PC-9 (cell line): Measurements from ENCODE around the gene NLE1. TPM values are rescaled to one million over a fixed set of nuclear protein-coding genes. Genes with fewer than 3 reads are reported as not detected.
A peak's percentile ranks its signal among the peaks of the same experiment; 100 is the strongest.
"Not testable (repeated sequence)": the region's sequence is repeated elsewhere in the genome, so short reads cannot be mapped to it uniquely, and the experiment has no call there.

Experiments used
- BruUV-seq: library from RNA; stranded (reverse); fragments of 400-500 nt; replicated peaks from 2 replicates; lab custom pipeline; 2021; lab: Mats Ljungman, UMichigan
- CTCF ChIA-PET: fragments of 300-600 bp; sonication (Branson Sonifier 250); formaldehyde crosslinking; loops from one replicate; lab custom pipeline; 2022; ENCODE audit warnings: antibody characterized with exemption; lab: Charles Lee
- POLR2A ChIA-PET: fragments of 300-600 bp; sonication (Branson Sonifier 250); formaldehyde crosslinking; loops from one replicate; lab custom pipeline; 2022; ENCODE audit warnings: antibody characterized with exemption; ENCODE audit not compliant: unreplicated experiment; lab: Charles Lee
- DNase-seq, 2 experiments: peaks; one replicate each; pipeline versions ENCODE4 v3.0.0 to v3.0.0-alpha.2; 2015 to 2022; ENCODE audit warnings: mixed read lengths in 1 of 2
- H2AFZ ChIP-seq: fragments of 200-600 bp; sonication (generic); 2 replicates; pipeline ENCODE4 v1.8.1; 2017; ENCODE audit warnings: antibody characterized with exemption
- H3F3A ChIP-seq: fragments of 200-600 bp; sonication (generic); 2 replicates; pipeline ENCODE4 v1.8.1; 2017; ENCODE audit warnings: antibody characterized with exemption, mild to moderate bottlenecking, low read depth; ENCODE audit not compliant: insufficient read depth
- H3K27ac ChIP-seq: fragments of 200-600 bp; sonication (generic); 2 replicates; pipeline ENCODE4 v1.6.1; 2016; ENCODE audit warnings: mixed run types
- H3K27me3 ChIP-seq: fragments of 200-600 bp; sonication (generic); 2 replicates; pipeline ENCODE4 v1.6.1; 2016; ENCODE audit warnings: low read depth, mixed run types; ENCODE audit not compliant: insufficient read depth
- H3K36me3 ChIP-seq: fragments of 200-600 bp; sonication (generic); 2 replicates; pipeline ENCODE4 v1.6.1; 2016; ENCODE audit warnings: low read depth, mixed run types
- H3K4me1 ChIP-seq: fragments of 200-600 bp; sonication (generic); replicated peaks from 2 replicates; pipeline ENCODE4 v1.6.1; 2016; ENCODE audit warnings: mixed run types; ENCODE audit not compliant: insufficient read depth
- H3K4me2 ChIP-seq: fragments of 200-600 bp; sonication (generic); 2 replicates; pipeline ENCODE4 v1.6.1; 2017; ENCODE audit warnings: mixed run types
- H3K4me3 ChIP-seq: fragments of 200-600 bp; sonication (generic); 2 replicates; pipeline ENCODE4 v1.6.1; 2016; ENCODE audit warnings: mixed run types
- H3K79me2 ChIP-seq: fragments of 200-600 bp; sonication (generic); 2 replicates; pipeline ENCODE4 v1.6.1; 2017; ENCODE audit warnings: low read depth, mixed run types
- H3K9me2 ChIP-seq: fragments of 200-600 bp; sonication (generic); 2 replicates; pipeline ENCODE4 v1.8.1; 2017; ENCODE audit warnings: mild to moderate bottlenecking; ENCODE audit not compliant: insufficient read depth
- H3K9me3 ChIP-seq: fragments of 200-600 bp; sonication (generic); 2 replicates; pipeline ENCODE4 v1.8.1; 2016; ENCODE audit warnings: low read depth; ENCODE audit not compliant: insufficient read depth
- H4K20me1 ChIP-seq: fragments of 200-600 bp; sonication (generic); 2 replicates; pipeline ENCODE4 v1.8.1; 2017; ENCODE audit not compliant: insufficient read depth
- EZH2 ChIP-seq: fragments of 200-600 bp; sonication (generic); IDR thresholded peaks from 2 replicates; pipeline ENCODE4 v1.8.0; 2017; ENCODE audit warnings: antibody characterized with exemption, low read depth
- intact Hi-C: fragments of 100-400 bp; cut with micrococcal nuclease; formaldehyde crosslinking; loops from one replicate; pipeline ENCODE4 v1.10.0; 2022; ENCODE audit not compliant: unreplicated experiment
- total RNA-seq: library from RNA; stranded (reverse); gene quantifications from 2 replicates; pipeline ENCODE4 v1.2.3, GENCODE V29; 2021
- TF ChIP-seq, protein P1 (sequence below): fragments of 200-600 bp; sonication (generic); conservative IDR thresholded peaks from 2 replicates; pipeline ENCODE4 v1.6.1; 2017; ENCODE audit warnings: mixed run types, antibody characterized with exemption, mild to moderate bottlenecking, moderate library complexity

The NLE1 gene
- total RNA-seq, 1 experiment from 2014 or later = 16.4 TPM

DNA sequence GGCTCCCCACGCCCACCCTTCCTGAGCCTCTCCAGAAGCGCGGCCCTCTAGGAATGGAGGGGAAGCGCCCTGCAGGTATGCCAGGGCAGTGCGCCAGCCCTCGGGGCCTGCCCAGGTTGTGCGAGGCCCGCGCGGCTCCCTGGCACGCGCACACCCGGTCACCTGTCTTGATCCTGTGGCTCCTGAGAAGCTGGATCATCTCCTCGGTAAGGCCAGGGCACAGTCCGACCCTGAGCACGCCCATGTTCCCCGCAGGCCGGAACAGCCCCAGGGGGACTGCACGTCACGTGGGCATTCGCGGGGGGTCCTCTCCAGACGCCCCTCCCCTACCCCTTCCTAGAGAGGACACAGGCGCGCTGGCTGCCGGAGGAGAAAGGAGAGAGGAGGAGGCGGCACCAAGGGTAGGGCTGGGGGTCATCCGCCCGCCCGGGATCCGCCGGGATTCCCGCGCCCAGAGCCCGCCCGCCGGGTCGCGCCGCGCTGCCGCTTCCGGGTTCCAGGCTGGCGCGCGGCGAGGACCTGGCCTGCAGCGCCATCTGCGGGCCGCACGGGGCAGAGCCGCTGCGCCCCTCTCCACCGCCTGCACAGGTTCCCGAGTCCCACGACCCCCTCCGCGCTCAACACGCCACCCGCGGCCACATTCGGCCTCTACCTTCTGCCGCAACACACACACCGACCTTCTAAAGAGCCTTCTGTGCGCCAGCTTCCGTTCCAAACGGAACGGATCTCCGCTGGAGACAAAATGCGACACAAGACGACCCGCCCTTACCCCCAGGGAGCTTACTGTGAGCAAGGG, 22.5 kb downstream of the NLE1 start, which contains the start of gene RAD51D:
Gene RAD51D, minus strand, starts transcription at position 491 of the 796 bp plus-strand sequence. Its CDS starts 247 bp downstream, at position 244.
- Histone ChIP-seq H3K9me2 (no peaks in the 10 kb centered on the region), H3K4me1 (peaks cover 9% of the 10 kb centered on the region; the same call in 1 of the 2 replicates), H3K4me3 (peak within 1 kb of the TSS; percentile 74), H3K36me3 (no peaks in the 10 kb centered on the region), H3K4me2 (peak within 1 kb of the TSS; percentile 100), H3K27ac (no peak within 1 kb of the TSS), H3K79me2 (no peaks in the 10 kb centered on the region), H4K20me1 (no peaks in the 10 kb centered on the region), H3F3A (no peaks in the 10 kb centered on the region; the same call in none of the 2 replicates), H3K9me3 (no peaks in the 10 kb centered on the region), H2AFZ (peak within 1 kb of the TSS; percentile 99), H3K27me3 (no peaks in the 10 kb centered on the region)
- intact Hi-C loops = loop anchor here (2.0 kb wide), 1 partner anchor 699 kb away; no protein-coding TSS in a partner anchor
- TF ChIP-seq EZH2 = no peak
- TF ChIP-seq, protein P1, sequence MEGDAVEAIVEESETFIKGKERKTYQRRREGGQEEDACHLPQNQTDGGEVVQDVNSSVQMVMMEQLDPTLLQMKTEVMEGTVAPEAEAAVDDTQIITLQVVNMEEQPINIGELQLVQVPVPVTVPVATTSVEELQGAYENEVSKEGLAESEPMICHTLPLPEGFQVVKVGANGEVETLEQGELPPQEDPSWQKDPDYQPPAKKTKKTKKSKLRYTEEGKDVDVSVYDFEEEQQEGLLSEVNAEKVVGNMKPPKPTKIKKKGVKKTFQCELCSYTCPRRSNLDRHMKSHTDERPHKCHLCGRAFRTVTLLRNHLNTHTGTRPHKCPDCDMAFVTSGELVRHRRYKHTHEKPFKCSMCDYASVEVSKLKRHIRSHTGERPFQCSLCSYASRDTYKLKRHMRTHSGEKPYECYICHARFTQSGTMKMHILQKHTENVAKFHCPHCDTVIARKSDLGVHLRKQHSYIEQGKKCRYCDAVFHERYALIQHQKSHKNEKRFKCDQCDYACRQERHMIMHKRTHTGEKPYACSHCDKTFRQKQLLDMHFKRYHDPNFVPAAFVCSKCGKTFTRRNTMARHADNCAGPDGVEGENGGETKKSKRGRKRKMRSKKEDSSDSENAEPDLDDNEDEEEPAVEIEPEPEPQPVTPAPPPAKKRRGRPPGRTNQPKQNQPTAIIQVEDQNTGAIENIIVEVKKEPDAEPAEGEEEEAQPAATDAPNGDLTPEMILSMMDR = peak; percentile 83
- BruUV-seq = no TSS peak
- POLR2A ChIA-PET = interaction anchor here (0.7 kb wide), 1 partner anchor 436 kb away, joined by 5 read pairs; no protein-coding TSS in a partner anchor
- CTCF ChIA-PET = interaction anchor here (0.6 to 1.3 kb wide), 3 partner anchors 49 to 577 kb away, joined by 3 read pairs; no protein-coding TSS in a partner anchor
- peak; percentile 47 to 76 for DNase-seq

DNA sequence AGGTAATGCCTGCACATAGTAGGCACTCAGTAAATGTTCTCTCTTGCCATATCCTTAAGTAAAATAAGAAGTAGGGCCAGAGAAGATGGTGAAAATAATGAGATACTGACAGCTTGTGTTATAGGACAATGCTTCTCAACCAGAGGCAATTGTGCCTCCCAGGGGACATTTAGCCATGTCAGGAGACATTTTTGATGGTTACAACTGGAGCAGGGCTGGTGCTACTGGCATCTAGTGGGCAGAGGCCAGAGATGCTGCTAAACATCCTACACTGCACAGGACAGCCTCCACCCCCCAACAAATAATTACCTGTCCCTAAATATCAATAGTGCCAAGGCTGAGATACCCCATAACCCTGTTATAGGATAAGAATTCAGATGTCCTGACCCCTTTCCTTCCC, 24.1 kb downstream of the NLE1 start:
- Histone ChIP-seq H3K4me2 (no peak overlapping the region), H2AFZ (no peak overlapping the region), H3K27ac (no peak overlapping the region), H3K9me3 (no peaks in the 10 kb centered on the region), H3K9me2 (no peaks in the 10 kb centered on the region), H3K36me3 (no peaks in the 10 kb centered on the region), H3K4me3 (no peak overlapping the region), H4K20me1 (no peaks in the 10 kb centered on the region), H3K27me3 (no peaks in the 10 kb centered on the region), H3F3A (no peaks in the 10 kb centered on the region; the same call in none of the 2 replicates), H3K79me2 (no peaks in the 10 kb centered on the region), H3K4me1 (peaks cover 9% of the 10 kb centered on the region; the same call in 1 of the 2 replicates)
- CTCF ChIA-PET = interaction anchor here (0.5 to 1.3 kb wide), 3 partner anchors 313 to 576 kb away, joined by 3 to 4 read pairs (median 3); no protein-coding TSS in a partner anchor
- peak; percentile 35 to 40 for DNase-seq
- intact Hi-C loops = loop anchor here (1.0 to 2.0 kb wide), 2 partner anchors 120 to 697 kb away; no protein-coding TSS in a partner anchor
- POLR2A ChIA-PET = interaction anchor here (0.6 kb wide), 2 partner anchors 137 to 547 kb away, joined by 3 to 4 read pairs; no protein-coding TSS in a partner anchor
- no TSS peak for BruUV-seq
- TF ChIP-seq EZH2 = no peak
- TF ChIP-seq, protein P1 = peak; percentile 39; the same call in 1 of the 2 replicates

DNA sequence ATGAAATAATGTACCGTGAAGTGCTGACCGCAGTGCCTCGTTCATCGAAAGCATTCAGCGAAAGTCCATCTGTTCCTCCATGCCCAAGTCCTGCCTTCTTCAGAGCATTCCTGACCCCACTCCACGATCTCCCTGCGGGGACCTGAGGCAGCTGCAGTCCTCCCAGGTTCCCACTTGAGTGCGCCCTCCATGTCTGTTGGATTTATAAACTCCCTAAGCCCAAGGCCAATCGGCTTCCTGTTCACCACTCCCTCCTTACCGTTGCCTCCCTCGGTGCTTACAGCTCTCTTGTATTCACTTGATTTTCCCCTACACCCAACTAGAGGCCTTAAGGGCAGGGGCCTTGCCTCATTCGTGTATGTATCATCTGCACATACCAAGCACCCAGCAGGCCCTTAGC, 25.3 kb downstream of the NLE1 start:
- DNase-seq = no peak
- POLR2A ChIA-PET = no interaction called here
- Histone ChIP-seq H3K9me3 (no peaks in the 10 kb centered on the region), H3F3A (no peaks in the 10 kb centered on the region; the same call in none of the 2 replicates), H3K9me2 (no peaks in the 10 kb centered on the region), H3K4me2 (no peak overlapping the region), H3K27ac (no peak overlapping the region), H3K36me3 (no peaks in the 10 kb centered on the region), H3K4me1 (peaks cover 9% of the 10 kb centered on the region; the same call in 1 of the 2 replicates), H3K79me2 (no peaks in the 10 kb centered on the region), H3K4me3 (no peak overlapping the region), H3K27me3 (no peaks in the 10 kb centered on the region), H2AFZ (no peak overlapping the region), H4K20me1 (no peaks in the 10 kb centered on the region)
- CTCF ChIA-PET = no interaction called here
- no TSS peak for BruUV-seq
- no peak for TF ChIP-seq EZH2
- TF ChIP-seq, protein P1 = no peak
- intact Hi-C loops = no loop called here

DNA sequence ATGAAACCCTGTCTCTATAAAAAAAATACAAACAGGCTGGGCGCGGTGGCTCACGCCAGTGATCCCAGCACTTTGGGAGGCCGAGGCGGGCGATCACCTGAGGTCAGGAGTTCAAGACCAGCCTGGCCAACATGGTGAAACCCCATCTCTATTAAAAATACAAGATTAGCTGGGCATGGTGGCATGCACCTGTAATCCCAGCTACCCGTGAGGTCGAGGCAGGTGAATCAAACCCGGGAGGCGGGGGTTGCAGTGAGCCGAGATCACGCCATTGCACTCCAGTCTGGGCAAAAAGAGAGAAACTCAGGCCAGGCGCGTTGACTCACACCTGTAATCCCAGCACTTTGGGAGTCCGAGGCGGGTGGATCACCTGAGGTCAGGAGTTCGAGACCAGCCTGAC, 31.3 kb downstream of the NLE1 start:
- BruUV-seq, intact Hi-C loops, H2AFZ ChIP-seq, H3K27me3 ChIP-seq, H3K36me3 ChIP-seq, DNase-seq, H3K79me2 ChIP-seq, H3F3A ChIP-seq, H3K4me3 ChIP-seq, H3K9me2 ChIP-seq, H4K20me1 ChIP-seq, CTCF ChIA-PET, H3K4me1 ChIP-seq, H3K9me3 ChIP-seq, POLR2A ChIA-PET, H3K4me2 ChIP-seq, H3K27ac ChIP-seq: not testable (repeated sequence)
